Smooth muscle cell (in vitro differentiated cells): ENCODE measurements around the gene CCDC81. TPM values are rescaled to one million over a fixed set of nuclear protein-coding genes. Genes with fewer than 3 reads are reported as not detected.
"Not testable (repeated sequence)": the region's sequence is repeated elsewhere in the genome, so short reads cannot be mapped to it uniquely, and the experiment has no call there.

Experiments
- DNase-seq: peaks from one replicate; lab custom pipeline; 2025; ENCODE audit not compliant: unreplicated experiment; lab: John Stamatoyannopoulos, UW
- H2AFZ ChIP-seq: fragments of 200-600 bp; sonication (generic); 2 replicates; pipeline ENCODE4 v1.6.0; 2016; ENCODE audit warnings: antibody characterized with exemption, low read depth, mild to moderate bottlenecking
- H3F3A ChIP-seq: fragments of 200-600 bp; sonication (generic); 2 replicates; pipeline ENCODE4 v1.6.0; 2017; ENCODE audit warnings: antibody characterized with exemption, low read depth
- H3K27ac ChIP-seq: fragments of 200-600 bp; sonication (generic); 2 replicates; pipeline ENCODE4 v1.5.1; 2016; ENCODE audit warnings: low read depth, mild to moderate bottlenecking
- H3K27me3 ChIP-seq: fragments of 200-600 bp; sonication (generic); 2 replicates; pipeline ENCODE4 v1.6.1; 2016; ENCODE audit warnings: low read depth, mild to moderate bottlenecking
- H3K36me3 ChIP-seq: fragments of 200-600 bp; sonication (generic); 2 replicates; pipeline ENCODE4 v1.5.1; 2016; ENCODE audit warnings: low read depth
- H3K4me1 ChIP-seq: fragments of 200-600 bp; sonication (generic); 2 replicates; pipeline ENCODE4 v1.5.1; 2016; ENCODE audit warnings: low read depth
- H3K4me2 ChIP-seq: fragments of 200-600 bp; sonication (generic); 2 replicates; pipeline ENCODE4 v1.6.0; 2016; ENCODE audit warnings: mild to moderate bottlenecking
- H3K4me3 ChIP-seq: fragments of 200-600 bp; sonication (generic); 2 replicates; pipeline ENCODE4 v1.5.1; 2016; ENCODE audit warnings: mild to moderate bottlenecking
- H3K79me2 ChIP-seq: fragments of 200-600 bp; sonication (generic); 2 replicates; pipeline ENCODE4 v1.6.0; 2016; ENCODE audit warnings: low read depth, mild to moderate bottlenecking
- H3K9ac ChIP-seq: fragments of 200-600 bp; sonication (generic); 2 replicates; pipeline ENCODE4 v1.6.0; 2016; ENCODE audit warnings: low read depth
- H3K9me3 ChIP-seq: fragments of 200-600 bp; sonication (generic); replicated peaks from 2 replicates; pipeline ENCODE4 v1.5.1; 2016; ENCODE audit warnings: low read depth
- H4K20me1 ChIP-seq: fragments of 200-600 bp; sonication (generic); 2 replicates; pipeline ENCODE4 v1.6.0; 2016; ENCODE audit warnings: low read depth
- WGBS: methylation state at CpG from one replicate; pipeline ENCODE4 v1.1.7; 2016; ENCODE audit warnings: low lambda C conversion rate; 5-methylcytosine and 5-hydroxymethylcytosine counted together
- polyA plus RNA-seq: library from polyadenylated mRNA; unstranded; fragments of >200 nt; fragmentation: Nextera tagmentation; extraction: Ambion mirVana; gene quantifications from 2 replicates; pipeline ENCODE4 v1.2.1, GENCODE V29; 2016
- total RNA-seq: library from RNA; depleted of rRNA; stranded (reverse); fragments of >200 nt; gene quantifications from 2 replicates; pipeline ENCODE4 v1.2.3, GENCODE V29; 2014
- TF ChIP-seq, protein P1 (sequence below): fragments of 200-600 bp; sonication (generic); IDR thresholded peaks from 2 replicates; pipeline ENCODE4 v1.5.1; 2017; ENCODE audit warnings: borderline replicate concordance, mild to moderate bottlenecking, antibody characterized with exemption; ENCODE audit not compliant: insufficient read depth, poor library complexity, severe bottlenecking

The CCDC81 gene
- total and polyA plus RNA-seq, 2 experiments from 2014 or later, result 4.8 to 9.8 TPM

DNA sequence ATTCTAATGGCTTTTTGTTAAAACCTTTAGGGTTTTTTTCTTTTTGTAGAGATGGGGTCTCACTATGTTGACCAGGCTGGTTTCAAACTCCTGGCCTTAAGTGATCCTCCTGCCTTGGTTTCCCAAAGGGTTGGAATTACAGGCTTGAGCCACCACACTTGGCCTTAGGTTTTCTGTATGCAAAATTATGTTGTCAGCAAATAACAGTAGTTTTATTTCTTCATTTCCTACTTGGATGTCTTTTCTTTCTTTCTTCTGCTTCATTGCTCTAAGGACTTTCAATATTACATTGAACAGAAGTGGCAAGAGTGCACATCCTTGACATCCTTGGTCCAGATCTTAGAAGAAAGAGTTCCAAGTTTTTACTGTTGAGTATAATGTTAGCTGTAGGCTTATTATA, 52.8 kb downstream of the CCDC81 start:
- Histone ChIP-seq H3K79me2 (no peaks in the 10 kb centered on the region), H4K20me1 (no peaks in the 10 kb centered on the region), H3K9ac (no peak overlapping the region), H2AFZ (no peak overlapping the region), H3K4me3 (no peak overlapping the region), H3F3A (no peaks in the 10 kb centered on the region), H3K27me3 (no peaks in the 10 kb centered on the region), H3K4me1 (no peaks in the 10 kb centered on the region), H3K36me3 (no peaks in the 10 kb centered on the region), H3K27ac (no peak overlapping the region), H3K4me2 (no peak overlapping the region), H3K9me3 (no peaks in the 10 kb centered on the region)
- no peak for DNase-seq
- TF ChIP-seq, protein P1, sequence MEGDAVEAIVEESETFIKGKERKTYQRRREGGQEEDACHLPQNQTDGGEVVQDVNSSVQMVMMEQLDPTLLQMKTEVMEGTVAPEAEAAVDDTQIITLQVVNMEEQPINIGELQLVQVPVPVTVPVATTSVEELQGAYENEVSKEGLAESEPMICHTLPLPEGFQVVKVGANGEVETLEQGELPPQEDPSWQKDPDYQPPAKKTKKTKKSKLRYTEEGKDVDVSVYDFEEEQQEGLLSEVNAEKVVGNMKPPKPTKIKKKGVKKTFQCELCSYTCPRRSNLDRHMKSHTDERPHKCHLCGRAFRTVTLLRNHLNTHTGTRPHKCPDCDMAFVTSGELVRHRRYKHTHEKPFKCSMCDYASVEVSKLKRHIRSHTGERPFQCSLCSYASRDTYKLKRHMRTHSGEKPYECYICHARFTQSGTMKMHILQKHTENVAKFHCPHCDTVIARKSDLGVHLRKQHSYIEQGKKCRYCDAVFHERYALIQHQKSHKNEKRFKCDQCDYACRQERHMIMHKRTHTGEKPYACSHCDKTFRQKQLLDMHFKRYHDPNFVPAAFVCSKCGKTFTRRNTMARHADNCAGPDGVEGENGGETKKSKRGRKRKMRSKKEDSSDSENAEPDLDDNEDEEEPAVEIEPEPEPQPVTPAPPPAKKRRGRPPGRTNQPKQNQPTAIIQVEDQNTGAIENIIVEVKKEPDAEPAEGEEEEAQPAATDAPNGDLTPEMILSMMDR, result no peak

DNA sequence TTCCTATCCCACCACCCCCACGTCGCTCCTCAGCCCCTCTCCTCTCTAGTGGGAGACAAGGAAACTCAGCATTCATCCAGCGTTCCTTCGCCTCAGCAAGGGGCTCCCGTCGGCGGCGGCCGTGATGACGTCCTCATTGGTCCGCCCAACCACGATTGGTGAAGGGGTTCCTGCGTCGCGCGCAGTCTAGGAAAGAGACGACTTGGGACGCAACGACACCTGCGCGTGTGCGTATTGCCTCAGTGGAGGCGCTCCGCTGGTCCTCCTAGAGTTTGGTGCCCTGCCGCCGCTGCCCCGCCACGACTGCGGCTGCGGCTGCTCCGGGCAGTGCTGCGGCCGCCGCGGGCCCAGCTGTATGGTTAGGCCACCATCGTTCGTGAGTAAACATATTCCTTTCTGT, 56.6 kb downstream of the CCDC81 start:
- Histone ChIP-seq H3F3A (no peaks in the 10 kb centered on the region), H3K9me3 (no peaks in the 10 kb centered on the region), H3K4me1 (no peaks in the 10 kb centered on the region), H4K20me1 (no peaks in the 10 kb centered on the region), H2AFZ (no peak overlapping the region), H3K4me2 (no peak overlapping the region), H3K36me3 (no peaks in the 10 kb centered on the region), H3K79me2 (no peaks in the 10 kb centered on the region), H3K4me3 (no peak overlapping the region), H3K9ac (no peak overlapping the region), H3K27me3 (no peaks in the 10 kb centered on the region), H3K27ac (no peak overlapping the region)
- TF ChIP-seq, protein P1, result no peak
- no peak for DNase-seq
- 98% methylated on average over 36 of the region's 37 CpGs for WGBS

DNA sequence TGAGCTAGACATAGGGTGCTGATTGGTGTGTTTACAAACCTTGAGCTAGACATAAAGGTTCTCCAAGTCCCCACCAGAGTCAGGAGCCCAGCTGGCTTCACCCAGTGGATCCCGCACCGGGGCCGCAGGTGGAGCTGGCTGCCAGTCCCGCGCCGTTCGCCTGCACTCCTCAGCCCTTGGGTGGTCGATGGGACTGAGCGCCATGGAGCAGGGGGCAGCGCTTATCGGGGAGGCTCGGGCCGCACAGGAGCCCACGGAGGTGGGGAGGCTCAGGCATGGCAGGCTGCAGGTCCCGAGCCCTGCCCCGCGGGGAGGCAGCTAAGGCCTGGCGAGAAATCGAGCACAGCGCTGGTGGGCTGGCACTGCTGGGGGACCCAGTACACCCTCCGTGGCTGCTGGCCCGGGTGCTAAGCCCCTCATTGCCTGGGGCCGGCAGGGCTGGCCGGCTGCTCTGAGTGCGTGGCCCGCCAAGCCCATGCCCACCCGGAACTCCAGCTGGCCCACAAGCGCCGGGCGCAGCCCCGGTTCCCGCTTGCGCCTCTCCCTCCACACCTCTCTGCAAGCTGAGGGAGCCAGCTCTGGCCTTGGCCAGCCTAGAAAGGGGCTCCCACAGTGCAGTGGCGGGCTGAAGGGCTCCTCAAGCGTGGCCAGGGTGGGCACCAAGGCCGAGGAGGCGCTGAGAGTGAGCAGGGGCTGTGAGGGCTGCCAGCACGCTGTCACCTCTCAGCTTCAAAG, 58.8 kb downstream of the CCDC81 start:
- H3K4me1 ChIP-seq, H3K4me2 ChIP-seq, H3K79me2 ChIP-seq, H3K27me3 ChIP-seq, H3K9me3 ChIP-seq, DNase-seq, H3K4me3 ChIP-seq, H2AFZ ChIP-seq, H3F3A ChIP-seq, H3K36me3 ChIP-seq, H3K9ac ChIP-seq, H4K20me1 ChIP-seq, H3K27ac ChIP-seq: not testable (repeated sequence)
- WGBS, result 97% methylated on average over 36 of the region's 38 CpGs

DNA sequence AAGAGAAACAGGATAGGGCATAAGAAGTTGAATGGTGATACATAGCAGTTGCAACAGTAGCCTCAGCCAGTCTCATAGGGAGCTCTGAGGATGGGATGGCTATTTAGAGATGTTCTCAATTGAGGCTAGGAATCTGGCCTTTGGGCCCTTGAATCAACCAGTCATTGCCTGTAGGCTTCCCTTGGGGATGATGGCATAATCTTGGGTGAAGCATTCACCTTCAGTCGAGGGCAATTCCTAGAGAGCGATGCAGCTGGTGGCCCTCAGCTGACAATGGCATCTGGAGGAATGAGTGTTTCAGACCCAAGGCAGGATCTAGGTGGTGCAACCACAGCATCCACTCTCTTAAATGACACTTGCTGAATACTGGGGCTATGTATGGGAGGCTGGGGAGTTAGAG, 61.0 kb downstream of the CCDC81 start:
- no peak overlapping the region for H3K4me3 ChIP-seq
- no peak overlapping the region for H3K27ac ChIP-seq
- H3K4me2 ChIP-seq, result no peak overlapping the region
- WGBS, result 96% methylated on average over 2 of the region's 2 CpGs
- H2AFZ ChIP-seq, result no peak overlapping the region
- no peaks in the 10 kb centered on the region for H3K27me3 ChIP-seq
- no peaks in the 10 kb centered on the region for H3K9me3 ChIP-seq
- no peaks in the 10 kb centered on the region for H4K20me1 ChIP-seq
- DNase-seq, result no peak
- TF ChIP-seq, protein P1, result no peak
- H3K36me3 ChIP-seq, result no peaks in the 10 kb centered on the region
- H3F3A ChIP-seq, result peaks cover 6% of the 10 kb centered on the region
- H3K79me2 ChIP-seq, result no peaks in the 10 kb centered on the region
- H3K4me1 ChIP-seq, result no peaks in the 10 kb centered on the region
- H3K9ac ChIP-seq, result no peak overlapping the region
